GM21619 (cell line): ENCODE measurements around the gene FBXL22.
"Not testable (repeated sequence)": the region's sequence is repeated elsewhere in the genome, so short reads cannot be mapped to it uniquely, and the experiment has no call there.

Experiments used
- ATAC-seq: cut with Tn5 transposase; IDR thresholded peaks from one replicate; pipeline ENCODE4 v1.9.1; 2021; ENCODE audit not compliant: unreplicated experiment

The FBXL22 gene

GRCh38 chr15:63611177-63611576, 14.0 kb downstream of the FBXL22 start:
- ATAC-seq = no peak

GRCh38 chr15:63612300-63612699, 15.1 kb downstream of the FBXL22 start:
- no peak for ATAC-seq

GRCh38 chr15:63615935-63616334, 18.7 kb downstream of the FBXL22 start:
- no peak for ATAC-seq

GRCh38 chr15:63617147-63617546, 20.0 kb downstream of the FBXL22 start:
- ATAC-seq = not testable (repeated sequence)

DNA sequence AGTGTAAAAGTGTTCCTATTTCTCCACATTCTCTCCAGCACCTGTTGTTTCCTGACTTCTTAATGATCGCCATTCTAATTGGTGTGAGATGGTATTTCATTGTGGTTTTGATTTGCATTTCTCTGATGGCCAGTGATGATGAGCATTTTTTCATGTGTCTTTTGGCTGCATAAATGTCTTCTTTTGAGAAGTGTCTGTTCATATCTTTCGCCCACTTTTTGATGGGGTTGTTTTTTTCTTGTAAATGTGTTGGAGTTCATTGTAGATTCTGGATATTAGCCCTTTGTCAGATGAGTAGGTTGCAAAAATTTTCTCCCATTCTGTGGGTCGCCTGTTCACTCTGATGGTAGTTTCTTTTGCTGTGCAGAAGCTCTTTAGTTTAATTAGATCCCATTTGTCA, 20.4 kb downstream of the FBXL22 start:
- not testable (repeated sequence) for ATAC-seq

DNA sequence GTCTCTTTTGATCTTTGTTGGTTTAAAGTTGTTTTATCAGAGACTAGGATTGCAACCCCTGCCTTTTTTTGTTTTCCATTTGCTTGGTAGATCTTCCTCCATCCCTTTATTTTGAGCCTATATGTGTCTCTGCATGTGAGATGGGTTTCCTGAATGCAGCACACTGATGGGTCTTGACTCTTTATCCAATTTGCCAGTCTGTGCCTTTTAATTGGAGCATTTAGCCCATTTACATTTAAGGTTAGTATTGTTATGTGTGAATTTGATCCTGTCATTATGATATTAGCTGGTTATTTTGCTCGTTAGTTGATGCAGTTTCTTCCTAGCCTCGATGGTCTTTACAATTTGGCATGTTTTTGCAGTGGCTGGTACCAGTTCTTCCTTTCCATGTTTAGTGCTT, 23.6 kb downstream of the FBXL22 start:
- ATAC-seq = not testable (repeated sequence)

GRCh38 chr15:63623232-63623969, 26.2 kb downstream of the FBXL22 start:
- no peak for ATAC-seq

DNA sequence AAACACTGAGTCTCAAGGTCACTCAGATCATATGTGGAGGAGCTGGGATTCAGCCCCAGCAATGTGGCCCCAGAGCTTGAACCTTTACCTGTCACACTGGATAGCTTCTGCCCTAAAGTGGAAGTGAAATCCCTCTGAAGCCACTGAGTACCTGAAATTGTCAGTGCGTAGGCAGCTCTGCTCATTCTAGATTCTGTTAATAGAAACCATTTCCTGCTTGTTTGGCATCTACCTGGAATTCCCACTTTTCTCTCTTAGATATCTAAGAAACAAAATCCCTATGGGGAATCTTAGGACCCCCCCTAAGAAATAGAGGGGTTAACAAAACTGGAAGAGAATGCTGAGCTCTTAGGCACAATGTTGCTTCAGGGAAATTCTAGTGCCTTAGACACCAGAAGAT, 29.8 kb downstream of the FBXL22 start:
- ATAC-seq = no peak

GRCh38 chr15:63628123-63628822, 31.1 kb downstream of the FBXL22 start:
- no peak for ATAC-seq

DNA sequence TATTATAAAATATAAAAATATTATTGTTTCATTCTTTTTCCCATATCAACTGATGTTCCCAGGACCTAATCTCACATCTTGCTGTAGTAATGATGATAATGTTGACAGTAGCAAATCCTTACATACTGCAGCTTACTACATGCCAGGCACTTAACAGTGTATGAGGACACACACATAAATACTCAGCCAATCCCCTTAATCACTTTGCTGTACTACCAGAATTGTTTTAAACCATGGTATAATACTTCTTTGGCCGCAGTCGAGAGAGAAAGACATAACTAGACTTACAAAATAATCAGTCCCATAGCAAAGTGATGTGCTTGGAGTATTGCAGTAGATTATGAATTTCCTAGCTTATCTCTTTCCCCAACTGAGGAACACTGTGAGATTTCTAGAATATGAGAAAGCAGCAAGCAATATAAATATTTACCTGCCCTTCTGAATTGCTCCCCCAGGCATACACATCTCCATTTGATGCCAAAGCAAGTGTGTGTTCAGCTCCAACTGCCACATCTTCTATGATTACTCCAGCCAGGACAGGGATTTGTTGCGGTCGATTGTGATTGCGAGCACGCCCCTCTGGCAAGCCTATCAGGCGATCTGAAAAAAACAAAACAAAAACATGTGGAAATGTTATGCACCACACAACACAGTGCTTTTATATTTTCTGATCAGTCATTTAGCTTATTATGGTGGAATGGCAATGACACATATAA, 33.0 kb downstream of the FBXL22 start:
- no peak for ATAC-seq

DNA sequence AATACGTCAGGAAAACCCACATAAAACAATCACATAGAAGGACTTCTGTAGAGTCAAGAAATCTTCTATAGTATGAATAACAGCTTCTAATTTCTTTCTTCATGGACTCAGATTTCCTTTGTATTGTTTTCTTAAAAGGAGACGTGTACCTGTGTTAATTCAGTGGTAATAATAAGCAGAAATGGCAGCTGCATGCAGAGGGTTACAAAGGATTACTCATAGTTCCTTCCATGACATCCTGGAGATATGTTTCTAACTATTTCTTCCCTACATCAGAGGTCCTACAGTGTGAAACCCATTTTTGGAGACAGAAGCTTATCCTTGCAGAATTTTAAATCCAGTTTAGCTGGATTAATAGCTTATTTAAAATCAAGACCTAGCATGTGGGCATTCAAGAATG, 36.1 kb downstream of the FBXL22 start:
- no peak for ATAC-seq

DNA sequence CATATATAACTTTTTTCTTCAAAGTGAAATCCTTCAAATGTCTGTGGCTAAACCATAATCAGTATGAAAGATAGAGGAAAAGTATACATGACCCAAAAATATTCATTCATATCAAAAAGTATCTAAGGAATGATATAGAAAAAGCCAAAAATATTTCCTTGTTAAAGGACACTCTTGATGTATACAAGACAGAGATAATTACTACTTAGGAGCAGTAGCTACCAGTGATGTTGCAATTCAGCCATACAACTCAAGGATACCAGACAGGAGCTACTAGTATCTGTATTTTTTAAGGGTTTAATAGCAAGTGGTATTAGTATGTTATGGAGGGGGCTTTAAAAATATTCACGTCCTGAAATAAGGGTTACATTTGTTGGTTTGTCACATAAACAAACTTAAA, 37.0 kb downstream of the FBXL22 start:
- ATAC-seq = no peak

GRCh38 chr15:63636518-63637061, 39.4 kb downstream of the FBXL22 start:
- ATAC-seq = no peak

DNA sequence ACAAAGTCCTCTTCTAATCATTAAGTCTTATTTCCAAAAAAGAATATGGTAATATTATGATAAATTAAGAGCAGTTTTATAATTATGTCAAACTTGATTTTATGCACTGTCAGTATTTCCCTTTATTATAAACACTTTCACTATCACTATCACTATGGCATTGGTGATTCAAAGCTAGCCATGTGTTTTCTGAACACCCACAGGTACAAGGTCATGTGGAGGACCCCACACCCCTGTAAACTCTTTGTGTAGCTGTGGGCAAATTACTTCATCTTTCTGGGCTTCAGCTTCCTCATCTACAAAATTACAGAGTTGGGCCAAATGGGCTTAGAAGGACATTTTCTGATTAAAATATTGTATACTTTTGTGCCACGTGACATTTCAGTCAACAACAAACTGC, 41.7 kb downstream of the FBXL22 start:
- ATAC-seq = no peak

DNA sequence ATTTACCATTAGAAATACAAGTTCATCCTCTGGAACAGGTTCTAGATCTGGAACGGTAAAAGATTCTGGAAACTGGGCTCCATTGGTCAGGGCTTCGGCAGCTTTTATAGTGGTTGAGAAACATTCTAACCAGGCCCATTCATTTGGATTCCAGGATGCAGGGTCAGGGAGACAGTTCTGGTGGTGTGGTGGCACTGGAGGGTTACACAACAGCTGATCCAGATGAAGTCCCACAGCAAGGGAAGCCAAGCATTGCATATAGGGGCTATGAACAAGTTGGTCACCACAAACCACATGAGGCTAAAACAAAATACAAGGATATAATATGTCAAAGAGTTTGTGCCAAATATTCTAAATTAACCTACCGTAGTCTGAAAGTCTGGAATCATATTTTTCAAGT, 43.0 kb downstream of the FBXL22 start:
- ATAC-seq = no peak
